GM12874 (cell line): Measurements from ENCODE around the gene REN.

ENCODE experiments used
- TF ChIP-seq, protein P1 (sequence below): IDR thresholded peaks from 2 replicates; pipeline ENCODE4 v1.5.1; 2011; ENCODE audit warnings: low read depth, mild to moderate bottlenecking, control low read depth, low read length, moderate library complexity; ENCODE audit not compliant: insufficient read depth

The REN gene

GRCh38 chr1:204136814-204137213, 29.3 kb downstream of the REN start:
- TF ChIP-seq, protein P1, sequence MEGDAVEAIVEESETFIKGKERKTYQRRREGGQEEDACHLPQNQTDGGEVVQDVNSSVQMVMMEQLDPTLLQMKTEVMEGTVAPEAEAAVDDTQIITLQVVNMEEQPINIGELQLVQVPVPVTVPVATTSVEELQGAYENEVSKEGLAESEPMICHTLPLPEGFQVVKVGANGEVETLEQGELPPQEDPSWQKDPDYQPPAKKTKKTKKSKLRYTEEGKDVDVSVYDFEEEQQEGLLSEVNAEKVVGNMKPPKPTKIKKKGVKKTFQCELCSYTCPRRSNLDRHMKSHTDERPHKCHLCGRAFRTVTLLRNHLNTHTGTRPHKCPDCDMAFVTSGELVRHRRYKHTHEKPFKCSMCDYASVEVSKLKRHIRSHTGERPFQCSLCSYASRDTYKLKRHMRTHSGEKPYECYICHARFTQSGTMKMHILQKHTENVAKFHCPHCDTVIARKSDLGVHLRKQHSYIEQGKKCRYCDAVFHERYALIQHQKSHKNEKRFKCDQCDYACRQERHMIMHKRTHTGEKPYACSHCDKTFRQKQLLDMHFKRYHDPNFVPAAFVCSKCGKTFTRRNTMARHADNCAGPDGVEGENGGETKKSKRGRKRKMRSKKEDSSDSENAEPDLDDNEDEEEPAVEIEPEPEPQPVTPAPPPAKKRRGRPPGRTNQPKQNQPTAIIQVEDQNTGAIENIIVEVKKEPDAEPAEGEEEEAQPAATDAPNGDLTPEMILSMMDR: no peak

DNA sequence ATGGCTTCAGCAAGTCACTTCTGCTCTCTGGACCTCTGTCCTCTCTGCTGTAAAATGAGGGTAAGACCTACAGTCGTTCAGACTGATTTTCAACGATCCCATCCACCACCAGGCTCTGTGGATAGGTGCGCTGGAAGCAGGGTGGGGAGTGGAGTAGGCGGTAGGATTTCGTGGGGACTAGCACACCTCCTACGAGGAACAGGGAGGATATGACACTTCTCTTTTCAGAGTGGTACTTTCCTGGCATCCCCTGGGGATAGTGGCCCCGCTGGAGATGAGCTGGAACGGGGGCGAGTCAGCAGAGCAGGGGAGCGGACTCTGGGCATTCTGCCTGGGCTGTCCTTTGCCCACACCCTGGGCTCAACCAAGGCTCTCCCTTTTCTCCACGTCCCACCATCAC, 32.0 kb downstream of the REN start:
- TF ChIP-seq, protein P1: no peak

DNA sequence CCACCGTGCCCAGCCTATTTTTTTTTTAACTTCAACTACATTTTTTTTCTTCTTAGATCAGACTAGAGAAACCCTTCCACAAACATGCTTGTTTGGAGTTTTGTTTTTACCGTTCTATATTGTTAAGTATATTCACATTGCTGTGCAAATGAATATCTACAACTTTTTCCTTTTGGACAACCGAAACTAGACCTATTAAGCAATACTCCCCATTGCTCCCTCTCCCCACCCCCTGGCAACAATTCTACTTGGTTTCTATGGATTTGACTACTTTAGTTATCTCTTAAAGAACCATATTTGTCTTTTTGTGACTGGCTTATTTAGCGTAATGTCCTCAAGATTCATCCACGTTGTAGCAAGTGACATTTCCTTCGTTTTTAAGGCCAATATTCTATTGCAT, 33.4 kb downstream of the REN start:
- TF ChIP-seq, protein P1: no peak

DNA sequence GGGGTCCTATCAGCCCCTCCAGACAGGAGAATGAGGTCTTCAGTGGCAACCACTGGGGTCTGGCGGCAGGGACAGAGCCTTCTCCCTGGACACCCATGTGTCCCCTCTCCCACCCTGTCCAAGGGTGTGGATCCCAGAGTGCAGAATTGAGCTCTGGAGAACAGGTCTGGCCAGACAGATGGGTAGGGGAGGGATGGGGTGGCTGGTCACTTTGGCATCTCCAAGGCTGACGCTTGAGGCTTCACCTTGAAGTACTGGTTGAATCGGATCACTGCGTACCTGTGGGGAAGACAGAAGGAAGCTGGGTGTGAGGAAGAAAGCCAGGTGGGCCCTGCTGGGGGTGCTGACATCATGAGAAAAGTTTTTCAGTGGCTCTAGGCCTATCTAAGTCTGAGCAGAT, 34.2 kb downstream of the REN start:
- TF ChIP-seq, protein P1: no peak

GRCh38 chr1:204130981-204131892, 34.9 kb downstream of the REN start:
- TF ChIP-seq, protein P1: no peak

GRCh38 chr1:204130178-204130577, 36.0 kb downstream of the REN start:
- TF ChIP-seq, protein P1: no peak

- TF ChIP-seq, protein P1: peak; percentile 95
Measured at GRCh38 chr1:204128964-204129896, 36.9 kb downstream of the REN start.
